SK-N-SH (cell line): Measurements from ENCODE around the gene TRA2B. TPM values are rescaled to one million over a fixed set of nuclear protein-coding genes. Genes with fewer than 3 reads are reported as not detected.

Source experiments
- CTCF ChIA-PET: fragments of 300-600, 350-600 bp; formaldehyde crosslinking; extraction: SDS; loops from one replicate; lab custom pipeline; 2021; lab: Yijun Ruan, JAX
- POLR2A ChIA-PET: fragments of 350-600 bp; sonication (Branson Sonifier 250); formaldehyde crosslinking; extraction: SDS; loops from one replicate; lab custom pipeline; 2020; ENCODE audit warnings: antibody characterized with exemption, inconsistent platforms; lab: Yijun Ruan, JAX
- DNase-seq: peaks from one replicate; pipeline ENCODE4 v3.0.0; 2012
- H2AFZ ChIP-seq: fragments of 200-600 bp; sonication (generic); 2 replicates; pipeline ENCODE4 v1.8.1; 2016; ENCODE audit warnings: antibody characterized with exemption, mild to moderate bottlenecking, low read depth
- H3F3A ChIP-seq: fragments of 200-600 bp; sonication (generic); replicated peaks from 2 replicates; pipeline ENCODE3; 2016; ENCODE audit warnings: antibody characterized with exemption, mild to moderate bottlenecking; ENCODE audit not compliant: insufficient read depth
- H3K27ac ChIP-seq, 2 experiments: fragments of 200-500 bp in 1 of 2; fragments of 200-600 bp in 1 of 2; sonication (Bioruptor generic) in 1 of 2; sonication (generic), shearing (Covaris generic) in 1 of 2; 2 replicates each; pipeline versions ENCODE4 v1.5.1 to v1.6.1; 2014 to 2016; ENCODE audit warnings: low read depth in 2 of 2, inconsistent platforms in 1 of 2, low read length in 1 of 2, mild to moderate bottlenecking in 1 of 2, mixed read lengths in 1 of 2
- H3K27me3 ChIP-seq: fragments of 200-600 bp; sonication (generic), shearing (Covaris generic); 2 replicates; pipeline ENCODE4 v1.6.1; 2016; ENCODE audit warnings: mixed run types; ENCODE audit not compliant: insufficient read depth
- H3K36me3 ChIP-seq, 2 experiments: fragments of 200-500 bp in 1 of 2; fragments of 200-600 bp in 1 of 2; sonication (Bioruptor generic) in 1 of 2; sonication (generic) in 1 of 2; replicated peaks in 1 of 2; 2 replicates each; pipeline versions ENCODE3 to v1.5.1; 2014 to 2016; ENCODE audit warnings: low read length in 1 of 2, mild to moderate bottlenecking in 1 of 2; ENCODE audit not compliant: insufficient read depth in 2 of 2, control insufficient read depth in 1 of 2
- H3K4me1 ChIP-seq, 2 experiments: fragments of 200-500 bp in 1 of 2; fragments of 200-600 bp in 1 of 2; sonication (Bioruptor generic) in 1 of 2; sonication (generic), shearing (Covaris generic) in 1 of 2; 2 replicates each; pipeline versions ENCODE4 v1.5.1 to v1.6.1; 2014 to 2016; ENCODE audit warnings: low read depth in 1 of 2, low read length in 1 of 2, mixed run types in 1 of 2; ENCODE audit not compliant: insufficient read depth in 2 of 2, control insufficient read depth in 1 of 2
- H3K4me2 ChIP-seq: fragments of 200-600 bp; sonication (generic), shearing (Covaris generic); 2 replicates; pipeline ENCODE4 v1.6.1; 2017; ENCODE audit warnings: mixed run types
- H3K4me3 ChIP-seq, 2 experiments: fragments of 200-500 bp in 1 of 2; fragments of 200-600 bp in 1 of 2; sonication (Bioruptor generic) in 1 of 2; sonication (generic), shearing (Covaris generic) in 1 of 2; 2 replicates each; pipeline versions ENCODE4 v1.5.1 to v1.8.1; 2014 to 2016; ENCODE audit warnings: low read depth in 2 of 2, inconsistent platforms in 1 of 2, low read length in 1 of 2, mild to moderate bottlenecking in 1 of 2, mixed read lengths in 1 of 2, moderate library complexity in 1 of 2
- H3K79me2 ChIP-seq: fragments of 200-600 bp; sonication (generic); 2 replicates; pipeline ENCODE4 v1.8.1; 2017; ENCODE audit warnings: mild to moderate bottlenecking; ENCODE audit not compliant: insufficient read depth
- H3K9ac ChIP-seq: fragments of 200-600 bp; sonication (generic); 2 replicates; pipeline ENCODE4 v1.6.1; 2017; ENCODE audit warnings: mixed run types
- H3K9me2 ChIP-seq: fragments of 200-600 bp; sonication (generic); 2 replicates; pipeline ENCODE4 v1.6.1; 2017; ENCODE audit warnings: mixed run types
- H3K9me3 ChIP-seq: fragments of 200-600 bp; sonication (generic); 2 replicates; pipeline ENCODE4 v1.6.1; 2017; ENCODE audit warnings: mixed run types, mild to moderate bottlenecking, moderate library complexity
- H4K20me1 ChIP-seq: fragments of 200-600 bp; sonication (generic); 2 replicates; pipeline ENCODE4 v1.6.1; 2017; ENCODE audit warnings: mild to moderate bottlenecking, mixed run types; ENCODE audit not compliant: insufficient read depth
- ELF1 ChIP-seq: IDR thresholded peaks from 2 replicates; pipeline ENCODE4 v1.4.0; 2012
- EP300 ChIP-seq, 2 experiments: IDR thresholded peaks; 2 replicates each; pipeline versions ENCODE4 v1.4.0 to v1.6.1; 2012; ENCODE audit warnings: borderline replicate concordance in 1 of 2, low read depth in 1 of 2, low read length in 1 of 2
- EZH2phosphoT487 ChIP-seq: fragments of 200-600 bp; sonication (generic); IDR thresholded peaks from 2 replicates; pipeline ENCODE4 v1.6.1; 2017; ENCODE audit warnings: low read depth, mixed run types, mild to moderate bottlenecking, antibody characterized with exemption, moderate library complexity, borderline replicate concordance
- FOXJ3 ChIP-seq: sonication (generic); formaldehyde crosslinking; IDR thresholded peaks from 2 replicates; pipeline ENCODE4 v1.5.1; 2020; ENCODE audit warnings: mild to moderate bottlenecking, missing genetic modification reagents
- FOXM1 ChIP-seq: IDR thresholded peaks from 2 replicates; pipeline ENCODE4 v1.4.0; 2012; ENCODE audit warnings: low read depth, mild to moderate bottlenecking
- GATA2 ChIP-seq: sonication (generic); formaldehyde crosslinking; IDR thresholded peaks from 2 replicates; pipeline ENCODE4 v1.5.0; 2020; ENCODE audit warnings: mild to moderate bottlenecking, missing genetic modification reagents
- MEF2A ChIP-seq: IDR thresholded peaks from 2 replicates; pipeline ENCODE4 v1.4.0; 2012; ENCODE audit warnings: low read depth, borderline replicate concordance
- MXI1 ChIP-seq: IDR thresholded peaks from 2 replicates; pipeline ENCODE4 v1.6.1; 2012; ENCODE audit warnings: mild to moderate bottlenecking, low read depth, low read length, improper control_type of control experiment
- NRF1 ChIP-seq: IDR thresholded peaks from 2 replicates; pipeline ENCODE4 v1.6.1; 2012; ENCODE audit warnings: low read depth, mild to moderate bottlenecking, low read length
- POLR2AphosphoS5 ChIP-seq: IDR thresholded peaks from 2 replicates; pipeline ENCODE4 v1.6.1; 2012; ENCODE audit warnings: low read depth, low read length
- RAD21 ChIP-seq: IDR thresholded peaks from 2 replicates; pipeline ENCODE4 v1.6.1; 2012; ENCODE audit warnings: mild to moderate bottlenecking, low read length
- RXRA ChIP-seq: IDR thresholded peaks from 2 replicates; pipeline ENCODE4 v1.4.0; 2012; ENCODE audit warnings: low read depth, mild to moderate bottlenecking, borderline replicate concordance
- SMC3 ChIP-seq: IDR thresholded peaks from 2 replicates; pipeline ENCODE4 v1.6.1; 2012; ENCODE audit warnings: low read depth, low read length, improper control_type of control experiment
- TAF1 ChIP-seq: IDR thresholded peaks from 2 replicates; pipeline ENCODE4 v1.6.1; 2012; ENCODE audit warnings: low read depth, mild to moderate bottlenecking, low read length, moderate library complexity, borderline replicate concordance
- YY1 ChIP-seq: IDR thresholded peaks from 2 replicates; pipeline ENCODE4 v1.4.0; 2012; ENCODE audit warnings: low read depth, mild to moderate bottlenecking
- WGBS: methylation state at CpG from one replicate; pipeline ENCODE4 v1.1.6; 2017; ENCODE audit warnings: low lambda C conversion rate; 5-methylcytosine and 5-hydroxymethylcytosine counted together
- polyA plus RNA-seq, 3 experiments: library from polyadenylated mRNA; depleted of rRNA; stranded (reverse); fragments of >200 nt; gene quantifications; 2 replicates each; pipeline ENCODE4 v1.2.3, GENCODE V29; 2012
- TF ChIP-seq, protein P1 (sequence below): fragments of 150-350 bp; IDR thresholded peaks from 2 replicates; pipeline ENCODE4 v1.6.1; 2016; ENCODE audit warnings: mild to moderate bottlenecking, low read depth, low read length
- TF ChIP-seq, protein P2 (sequence below): IDR thresholded peaks from 2 replicates; pipeline ENCODE4; 2012
- TF ChIP-seq, protein P3 (sequence below): IDR thresholded peaks from 2 replicates; pipeline ENCODE4 v1.4.0; 2012; ENCODE audit warnings: low read depth, borderline replicate concordance
- TF ChIP-seq, protein P4 (sequence below): fragments of 150-350 bp; IDR thresholded peaks from 2 replicates; pipeline ENCODE4 v1.6.1; 2017; ENCODE audit warnings: antibody characterized with exemption, low read length, low read depth, borderline replicate concordance

Gene TRA2B
- polyA plus RNA-seq, 1 of the 3 experiments (the other 2 are of a cell fraction): 212 TPM

DNA sequence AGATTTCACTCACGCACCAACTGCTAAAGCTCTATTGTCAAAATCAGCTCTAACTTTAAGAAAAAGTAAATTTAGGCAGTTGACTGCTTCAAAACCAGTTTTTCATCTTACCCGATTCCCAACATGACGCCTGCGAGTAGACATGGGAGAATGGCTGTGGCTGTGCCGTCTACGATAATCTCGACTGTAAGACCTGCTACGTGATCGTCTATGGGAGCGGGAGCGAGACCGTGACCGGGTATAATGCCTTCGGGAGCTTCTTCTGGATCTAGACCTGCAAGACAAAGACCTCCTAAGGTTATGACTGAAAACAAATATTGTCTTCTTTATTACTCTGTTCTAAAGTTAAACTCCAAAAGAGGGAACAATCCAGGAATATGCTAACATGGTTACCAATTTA is 12.5 kb downstream of the TRA2B start (continued):
- TF ChIP-seq EP300 (IDR thresholded peaks at IDR 0.05; ENCODE audit: borderline replicate concordance in 1 of 2, low read depth in 1 of 2, low read length in 1 of 2): no peak
- no peak for TF ChIP-seq SMC3

DNA sequence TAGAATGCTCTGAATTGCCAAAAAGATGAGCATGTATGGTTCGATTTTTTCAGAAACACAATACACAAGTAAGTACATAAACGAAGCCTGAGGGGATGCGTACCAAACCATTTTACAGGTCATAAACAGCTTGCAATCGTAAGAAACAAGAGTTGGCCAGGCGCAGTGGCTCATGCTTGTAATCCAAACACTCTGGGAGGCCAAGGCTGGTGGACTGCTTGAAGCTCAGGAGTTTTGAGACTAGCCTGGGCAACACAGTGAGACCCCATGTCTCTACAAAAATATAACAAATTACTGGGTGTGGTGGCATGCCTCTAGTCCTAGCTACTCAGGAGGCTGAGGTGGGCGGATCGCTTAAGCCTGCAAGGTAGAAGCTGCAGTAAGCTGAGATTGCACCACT is 13.4 kb downstream of the TRA2B start:
- no peak overlapping the region for H3K27ac ChIP-seq
- peaks cover 48% of the 10 kb centered on the region for H3F3A ChIP-seq
- POLR2A ChIA-PET: interaction anchor here (0.6 kb wide), 1 partner anchor 12 kb away, joined by 4 read pairs; no protein-coding TSS in a partner anchor
- H3K79me2 ChIP-seq: peaks cover 100% of the 10 kb centered on the region
- peaks cover 99% of the 10 kb centered on the region for H4K20me1 ChIP-seq
- peaks cover 11 to 26% of the 10 kb centered on the region in 2 experiments for H3K4me1 ChIP-seq
- H3K9me2 ChIP-seq: no peaks in the 10 kb centered on the region
- TF ChIP-seq RAD21: no peak
- no peak for TF ChIP-seq FOXM1
- TF ChIP-seq, protein P1, sequence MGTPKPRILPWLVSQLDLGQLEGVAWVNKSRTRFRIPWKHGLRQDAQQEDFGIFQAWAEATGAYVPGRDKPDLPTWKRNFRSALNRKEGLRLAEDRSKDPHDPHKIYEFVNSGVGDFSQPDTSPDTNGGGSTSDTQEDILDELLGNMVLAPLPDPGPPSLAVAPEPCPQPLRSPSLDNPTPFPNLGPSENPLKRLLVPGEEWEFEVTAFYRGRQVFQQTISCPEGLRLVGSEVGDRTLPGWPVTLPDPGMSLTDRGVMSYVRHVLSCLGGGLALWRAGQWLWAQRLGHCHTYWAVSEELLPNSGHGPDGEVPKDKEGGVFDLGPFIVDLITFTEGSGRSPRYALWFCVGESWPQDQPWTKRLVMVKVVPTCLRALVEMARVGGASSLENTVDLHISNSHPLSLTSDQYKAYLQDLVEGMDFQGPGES: no peak
- TF ChIP-seq GATA2 (CRISPR knock-in tag): no peak
- TF ChIP-seq, protein P2, sequence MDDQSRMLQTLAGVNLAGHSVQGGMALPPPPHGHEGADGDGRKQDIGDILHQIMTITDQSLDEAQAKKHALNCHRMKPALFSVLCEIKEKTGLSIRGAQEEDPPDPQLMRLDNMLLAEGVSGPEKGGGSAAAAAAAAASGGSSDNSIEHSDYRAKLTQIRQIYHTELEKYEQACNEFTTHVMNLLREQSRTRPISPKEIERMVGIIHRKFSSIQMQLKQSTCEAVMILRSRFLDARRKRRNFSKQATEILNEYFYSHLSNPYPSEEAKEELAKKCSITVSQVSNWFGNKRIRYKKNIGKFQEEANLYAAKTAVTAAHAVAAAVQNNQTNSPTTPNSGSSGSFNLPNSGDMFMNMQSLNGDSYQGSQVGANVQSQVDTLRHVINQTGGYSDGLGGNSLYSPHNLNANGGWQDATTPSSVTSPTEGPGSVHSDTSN: no peak
- no peak for TF ChIP-seq MEF2A
- TF ChIP-seq, protein P3, sequence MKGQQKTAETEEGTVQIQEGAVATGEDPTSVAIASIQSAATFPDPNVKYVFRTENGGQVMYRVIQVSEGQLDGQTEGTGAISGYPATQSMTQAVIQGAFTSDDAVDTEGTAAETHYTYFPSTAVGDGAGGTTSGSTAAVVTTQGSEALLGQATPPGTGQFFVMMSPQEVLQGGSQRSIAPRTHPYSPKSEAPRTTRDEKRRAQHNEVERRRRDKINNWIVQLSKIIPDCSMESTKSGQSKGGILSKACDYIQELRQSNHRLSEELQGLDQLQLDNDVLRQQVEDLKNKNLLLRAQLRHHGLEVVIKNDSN: no peak
- TF ChIP-seq POLR2AphosphoS5: no peak
- no peak for TF ChIP-seq NRF1
- TF ChIP-seq EZH2phosphoT487: no peak
- TF ChIP-seq RXRA: no peak
- TF ChIP-seq YY1: no peak
- TF ChIP-seq ELF1: no peak
- no peak for TF ChIP-seq FOXJ3 (CRISPR knock-in tag)
- TF ChIP-seq MXI1: no peak
- no peak for TF ChIP-seq TAF1
- TF ChIP-seq, protein P4, sequence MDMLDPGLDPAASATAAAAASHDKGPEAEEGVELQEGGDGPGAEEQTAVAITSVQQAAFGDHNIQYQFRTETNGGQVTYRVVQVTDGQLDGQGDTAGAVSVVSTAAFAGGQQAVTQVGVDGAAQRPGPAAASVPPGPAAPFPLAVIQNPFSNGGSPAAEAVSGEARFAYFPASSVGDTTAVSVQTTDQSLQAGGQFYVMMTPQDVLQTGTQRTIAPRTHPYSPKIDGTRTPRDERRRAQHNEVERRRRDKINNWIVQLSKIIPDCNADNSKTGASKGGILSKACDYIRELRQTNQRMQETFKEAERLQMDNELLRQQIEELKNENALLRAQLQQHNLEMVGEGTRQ: no peak
- no peak overlapping the region for H2AFZ ChIP-seq
- H3K4me3 ChIP-seq: no peak overlapping the region
- no peaks in the 10 kb centered on the region for H3K27me3 ChIP-seq
- no peak for DNase-seq
- H3K9ac ChIP-seq: no peak overlapping the region
- CTCF ChIA-PET: interaction anchor here (0.6 to 1.3 kb wide), 4 partner anchors 19 to 264 kb away, joined by 3 to 5 read pairs (median 4); no protein-coding TSS in a partner anchor
- peaks cover 88 to 96% of the 10 kb centered on the region in 2 experiments for H3K36me3 ChIP-seq
- no peak overlapping the region for H3K4me2 ChIP-seq
- no peaks in the 10 kb centered on the region for H3K9me3 ChIP-seq
- WGBS: 92% methylated on average over 7 of the region's 7 CpGs
